Measurements from ENCODE around the gene MBD6. TPM values are rescaled to one million over a fixed set of nuclear protein-coding genes. Genes with fewer than 3 reads are reported as not detected.
"Not testable (repeated sequence)": the region's sequence is repeated elsewhere in the genome, so short reads cannot be mapped to it uniquely, and the experiment has no call there.

The MBD6 gene
- total RNA-seq, 3 donors from 2014 or later = 116 to 137 (median 120) TPM

GRCh38 chr12:57515408-57515933, 7.2 kb upstream of the MBD6 start:
- intact Hi-C loops (cut with DNase I, micrococcal nuclease) = no loop called here
- no peak for DNase-seq
- Histone ChIP-seq H3K4me3 (no peak overlapping the region), H3K36me3 (ENCODE audit: low read depth) (peaks cover 8% of the 10 kb centered on the region), H3K4me1 (ENCODE audit: low read depth) (peaks cover 22% of the 10 kb centered on the region), H3K9me3 (no peaks in the 10 kb centered on the region)
- TF ChIP-seq, protein P1, sequence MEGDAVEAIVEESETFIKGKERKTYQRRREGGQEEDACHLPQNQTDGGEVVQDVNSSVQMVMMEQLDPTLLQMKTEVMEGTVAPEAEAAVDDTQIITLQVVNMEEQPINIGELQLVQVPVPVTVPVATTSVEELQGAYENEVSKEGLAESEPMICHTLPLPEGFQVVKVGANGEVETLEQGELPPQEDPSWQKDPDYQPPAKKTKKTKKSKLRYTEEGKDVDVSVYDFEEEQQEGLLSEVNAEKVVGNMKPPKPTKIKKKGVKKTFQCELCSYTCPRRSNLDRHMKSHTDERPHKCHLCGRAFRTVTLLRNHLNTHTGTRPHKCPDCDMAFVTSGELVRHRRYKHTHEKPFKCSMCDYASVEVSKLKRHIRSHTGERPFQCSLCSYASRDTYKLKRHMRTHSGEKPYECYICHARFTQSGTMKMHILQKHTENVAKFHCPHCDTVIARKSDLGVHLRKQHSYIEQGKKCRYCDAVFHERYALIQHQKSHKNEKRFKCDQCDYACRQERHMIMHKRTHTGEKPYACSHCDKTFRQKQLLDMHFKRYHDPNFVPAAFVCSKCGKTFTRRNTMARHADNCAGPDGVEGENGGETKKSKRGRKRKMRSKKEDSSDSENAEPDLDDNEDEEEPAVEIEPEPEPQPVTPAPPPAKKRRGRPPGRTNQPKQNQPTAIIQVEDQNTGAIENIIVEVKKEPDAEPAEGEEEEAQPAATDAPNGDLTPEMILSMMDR (IDR thresholded peaks at IDR 0.05) = no peak
- ATAC-seq = no peak

DNA sequence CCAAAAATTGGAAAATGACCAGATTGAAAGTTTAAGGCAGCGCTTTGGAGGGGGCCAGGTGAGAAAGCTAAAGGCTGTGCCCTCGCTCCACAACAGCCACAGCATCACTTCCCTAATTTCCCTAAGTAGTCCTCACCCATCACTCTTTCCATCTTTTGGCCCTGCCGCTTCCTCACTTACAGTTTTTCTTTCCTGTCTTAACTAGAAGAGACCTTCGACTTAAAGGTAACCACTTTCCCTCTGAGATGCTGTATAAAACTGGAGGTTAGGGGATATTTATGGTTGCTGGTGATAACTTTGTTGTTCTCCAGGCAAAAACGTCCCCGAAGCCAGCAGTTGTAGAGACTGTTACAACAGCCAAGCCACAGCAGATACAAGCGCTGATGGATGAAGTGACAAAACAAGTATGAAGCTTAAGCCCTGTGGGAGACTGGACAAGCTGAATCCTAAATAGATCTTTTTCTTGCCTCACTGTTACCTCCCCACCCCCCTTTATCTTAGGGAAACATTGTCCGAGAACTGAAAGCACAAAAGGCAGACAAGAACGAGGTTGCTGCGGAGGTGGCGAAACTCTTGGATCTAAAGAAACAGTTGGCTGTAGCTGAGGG, 6.6 kb upstream of the MBD6 start:
- H3K4me1 ChIP-seq (ENCODE audit: low read depth) = peaks cover 23% of the 10 kb centered on the region

DNA sequence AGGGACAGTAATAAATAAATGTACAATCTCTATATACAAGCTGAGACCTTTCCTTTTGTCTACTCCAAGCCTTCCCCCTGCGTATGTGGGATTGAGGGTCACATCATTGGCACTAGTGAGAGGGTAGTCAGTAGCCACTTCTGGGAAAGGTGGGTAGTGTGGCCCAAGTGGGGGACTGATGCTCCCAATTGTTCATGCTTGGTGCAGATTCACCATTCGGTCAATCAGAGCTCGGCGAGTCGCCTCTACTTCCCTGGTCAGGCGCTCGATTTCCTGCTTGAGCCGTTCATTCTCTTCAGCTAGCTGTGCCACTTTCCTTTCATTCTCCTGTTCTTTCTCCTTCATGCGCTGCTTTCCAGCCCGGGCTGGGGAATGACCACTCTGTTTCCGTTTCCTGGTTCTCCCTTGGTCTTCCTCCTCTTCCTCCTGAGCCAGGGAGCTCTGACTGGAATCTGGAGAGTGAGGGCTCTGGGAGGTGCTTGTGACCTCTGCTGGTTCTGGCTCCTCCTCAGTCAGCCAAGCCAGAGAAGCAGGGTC, 5.9 kb upstream of the MBD6 start:
- no peak for DNase-seq
- ATAC-seq = no peak
- Histone ChIP-seq H3K9me3 (no peaks in the 10 kb centered on the region), H3K4me3 (no peak overlapping the region), H3K36me3 (ENCODE audit: low read depth) (peaks cover 8% of the 10 kb centered on the region), H3K4me1 (ENCODE audit: low read depth) (peaks cover 29% of the 10 kb centered on the region)
- intact Hi-C loops (cut with DNase I, micrococcal nuclease) = no loop called here
- TF ChIP-seq, protein P1 (IDR thresholded peaks at IDR 0.05) = no peak

More for the DNA sequence above, 6.6 kb upstream of the MBD6 start:
- DNase-seq (no peak), ATAC-seq (no peak)
- TF ChIP-seq, protein P1 (IDR thresholded peaks at IDR 0.05) = no peak
- Histone ChIP-seq H3K36me3 (ENCODE audit: low read depth) (peaks cover 8% of the 10 kb centered on the region), H3K9me3 (no peaks in the 10 kb centered on the region), H3K4me3 (no peak overlapping the region)
- intact Hi-C loops (cut with DNase I, micrococcal nuclease) = no loop called here

DNA sequence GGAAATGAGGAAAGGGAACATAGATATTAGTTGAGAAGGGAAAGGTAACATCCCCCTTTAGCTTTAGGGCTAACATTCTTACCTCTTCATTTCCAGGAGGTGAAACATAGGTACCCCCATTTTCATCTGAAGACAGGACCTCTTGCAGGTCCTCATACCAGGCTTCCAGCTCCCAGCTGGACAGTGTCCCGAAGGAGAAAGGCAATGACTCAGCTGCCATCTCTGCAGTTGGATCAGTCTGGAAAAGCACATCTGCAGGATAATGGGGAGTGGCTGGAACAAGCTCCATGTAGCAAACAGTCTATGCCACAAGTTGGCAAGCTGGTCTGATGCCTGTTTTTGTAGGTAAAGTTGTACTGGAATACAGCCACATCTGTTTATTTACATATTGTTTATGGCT, 5.4 kb upstream of the MBD6 start:
- intact Hi-C loops (cut with DNase I, micrococcal nuclease) = no loop called here
- H3K9me3 ChIP-seq = no peaks in the 10 kb centered on the region
- no peak overlapping the region for H3K4me3 ChIP-seq
- TF ChIP-seq, protein P1 (IDR thresholded peaks at IDR 0.05) = no peak
- ATAC-seq (no peak), DNase-seq (no peak)
- H3K36me3 ChIP-seq (ENCODE audit: low read depth) = peaks cover 8% of the 10 kb centered on the region
- H3K4me1 ChIP-seq (ENCODE audit: low read depth) = peaks cover 30% of the 10 kb centered on the region

DNA sequence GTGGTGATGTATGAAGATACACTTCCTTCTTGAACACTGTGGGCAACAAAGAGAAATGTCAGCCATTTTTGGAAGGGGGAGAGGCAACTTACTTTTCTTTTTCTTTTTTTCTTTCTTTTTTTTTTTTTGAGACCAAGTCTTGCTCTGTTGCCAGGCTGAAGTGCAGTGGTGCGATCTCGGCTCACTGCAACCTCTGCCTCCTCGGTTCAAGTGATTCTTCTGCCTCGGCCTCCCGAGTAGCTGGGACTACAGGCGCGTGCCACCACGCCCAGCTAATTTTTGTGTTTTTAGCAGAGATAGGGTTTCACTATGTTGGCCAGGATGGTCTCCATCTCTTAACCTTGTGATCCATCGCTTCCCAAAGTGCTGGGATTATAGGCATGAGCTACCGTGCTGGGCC, 4.9 kb upstream of the MBD6 start:
- H3K4me1 ChIP-seq (ENCODE audit: low read depth) = peaks cover 30% of the 10 kb centered on the region
- H3K9me3 ChIP-seq; intact Hi-C loops (cut with DNase I, micrococcal nuclease); H3K4me3 ChIP-seq; DNase-seq; ATAC-seq; H3K36me3 ChIP-seq (ENCODE audit: low read depth): not testable (repeated sequence)

GRCh38 chr12:57518176-57518919, 4.3 kb upstream of the MBD6 start:
- peaks cover 8% of the 10 kb centered on the region for H3K36me3 ChIP-seq (ENCODE audit: low read depth)
- H3K4me1 ChIP-seq (ENCODE audit: low read depth) = peaks cover 30% of the 10 kb centered on the region
- intact Hi-C loops (cut with DNase I, micrococcal nuclease) = no loop called here
- TF ChIP-seq, protein P1 (IDR thresholded peaks at IDR 0.05) = no peak
- no peak overlapping the region for H3K4me3 ChIP-seq
- ATAC-seq (no peak), DNase-seq (no peak)
- H3K9me3 ChIP-seq = no peaks in the 10 kb centered on the region
